Activated gamma-delta T cell treated with Interleukin-2 at 50 U/mL for 16 hours (primary cell): Measurements from ENCODE around the gene CPO.

ENCODE experiments used
- DNase-seq: peaks from one replicate; pipeline ENCODE4 v3.0.0-alpha.2; 2020

Gene CPO

GRCh38 chr2:206974551-206974950 is 35.2 kb downstream of the CPO start:
- DNase-seq: no peak

- no peak for DNase-seq
These were observed 39.4 kb downstream of the CPO start for GRCh38 chr2:206978746-206979145.

GRCh38 chr2:206979365-206979764 is 40.0 kb downstream of the CPO start:
- no peak for DNase-seq

GRCh38 chr2:206979922-206980321 is 40.6 kb downstream of the CPO start:
- DNase-seq: no peak

GRCh38 chr2:206980413-206980812 is 41.1 kb downstream of the CPO start:
- DNase-seq: no peak

- DNase-seq: no peak
These were observed 41.9 kb downstream of the CPO start for GRCh38 chr2:206981086-206981674.

- DNase-seq: peak; percentile 28
These were observed 42.5 kb downstream of the CPO start for GRCh38 chr2:206981739-206982340.

GRCh38 chr2:206982360-206982955 is 43.1 kb downstream of the CPO start:
- no peak for DNase-seq

- DNase-seq: no peak
These were observed 44.0 kb downstream of the CPO start for GRCh38 chr2:206983161-206983859.

GRCh38 chr2:206984206-206984605 is 44.9 kb downstream of the CPO start:
- no peak for DNase-seq

- DNase-seq: no peak
These were observed 47.6 kb downstream of the CPO start for GRCh38 chr2:206986943-206987342.

GRCh38 chr2:206987810-206988209 is 48.5 kb downstream of the CPO start:
- no peak for DNase-seq

- DNase-seq: no peak
These were observed 49.6 kb downstream of the CPO start for GRCh38 chr2:206988884-206989283.

- no peak for DNase-seq
These were observed 50.0 kb downstream of the CPO start for GRCh38 chr2:206989311-206989710.

GRCh38 chr2:206990360-206990759 is 51.0 kb downstream of the CPO start:
- DNase-seq: no peak

- DNase-seq: no peak
These were observed 51.8 kb downstream of the CPO start for GRCh38 chr2:206991070-206991469.

- no peak for DNase-seq
These were observed 54.1 kb downstream of the CPO start for GRCh38 chr2:206993396-206993911.

GRCh38 chr2:206993964-206994363 is 54.6 kb downstream of the CPO start:
- no peak for DNase-seq

- no peak for DNase-seq
These were observed 57.3 kb downstream of the CPO start for GRCh38 chr2:206996556-206997065.

- DNase-seq: no peak
These were observed 69.0 kb downstream of the CPO start for GRCh38 chr2:207008105-207008990.

GRCh38 chr2:207012461-207012860 is 73.1 kb downstream of the CPO start:
- no peak for DNase-seq

- no peak for DNase-seq
These were observed 75.1 kb downstream of the CPO start for GRCh38 chr2:207014424-207014823.

- no peak for DNase-seq
These were observed 76.6 kb downstream of the CPO start for GRCh38 chr2:207015901-207016300.
